HG03135 (cell line): ENCODE results near the gene HP1BP3.
"Not testable (repeated sequence)": the region's sequence is repeated elsewhere in the genome, so short reads cannot be mapped to it uniquely, and the experiment has no call there.

Experiments
- ATAC-seq: cut with Tn5 transposase; IDR thresholded peaks from one replicate; pipeline ENCODE4 v1.9.1; 2021; ENCODE audit warnings: mild to moderate bottlenecking, moderate library complexity; ENCODE audit not compliant: unreplicated experiment

The HP1BP3 gene

GRCh38 chr1:20728371-20729154 lies 58.5 kb downstream of the HP1BP3 start:
- ATAC-seq = no peak

GRCh38 chr1:20727746-20728316 lies 59.3 kb downstream of the HP1BP3 start:
- no peak for ATAC-seq

- ATAC-seq = no peak
Observed at GRCh38 chr1:20726932-20727745, 60.0 kb downstream of the HP1BP3 start.

GRCh38 chr1:20726118-20726911 lies 60.8 kb downstream of the HP1BP3 start:
- ATAC-seq = no peak

DNA sequence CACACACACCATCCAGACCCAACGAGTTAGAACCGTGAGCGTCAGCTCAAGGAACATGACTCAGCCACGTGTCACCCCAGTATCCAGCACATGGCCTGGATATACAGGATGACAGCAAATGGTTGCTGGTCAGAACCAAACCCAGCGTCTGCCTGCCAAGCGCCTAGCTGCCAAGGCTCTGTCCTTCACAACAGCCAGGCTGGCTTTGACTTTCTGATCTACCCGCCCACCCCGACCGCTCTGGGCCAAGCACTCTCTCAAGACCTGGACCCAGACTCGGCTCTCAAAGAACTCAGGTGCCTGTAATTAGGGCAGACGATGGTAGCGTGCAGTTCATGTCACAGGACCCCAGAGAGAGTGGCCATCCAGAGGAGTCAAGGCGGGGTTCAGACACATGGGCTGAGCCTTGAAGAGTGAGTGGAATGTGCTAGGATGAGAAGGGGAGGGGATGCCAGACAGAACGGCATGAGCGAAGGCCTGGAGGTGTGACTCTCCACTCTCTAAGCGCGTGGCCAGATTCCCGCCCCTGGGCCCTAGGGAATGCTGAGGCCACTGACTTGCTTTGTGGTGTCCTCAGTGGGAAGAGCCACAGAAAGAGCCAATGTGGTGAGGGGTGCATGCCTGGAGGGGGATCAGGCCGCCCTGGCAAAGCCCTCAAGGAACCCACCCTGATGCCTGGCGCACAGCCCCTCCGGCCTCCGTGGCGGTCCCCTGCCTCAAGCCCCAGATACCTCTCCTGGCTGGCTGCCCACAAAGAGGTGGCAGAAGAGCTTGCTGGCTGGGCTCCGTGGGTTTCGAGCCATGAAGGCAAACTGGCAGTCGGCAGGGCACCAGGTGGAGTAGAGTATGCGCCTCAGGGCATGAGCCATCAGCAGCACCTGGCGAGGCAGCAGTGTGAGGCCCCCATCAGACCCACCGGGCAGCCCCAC lies 61.7 kb downstream of the HP1BP3 start:
- ATAC-seq = no peak

DNA sequence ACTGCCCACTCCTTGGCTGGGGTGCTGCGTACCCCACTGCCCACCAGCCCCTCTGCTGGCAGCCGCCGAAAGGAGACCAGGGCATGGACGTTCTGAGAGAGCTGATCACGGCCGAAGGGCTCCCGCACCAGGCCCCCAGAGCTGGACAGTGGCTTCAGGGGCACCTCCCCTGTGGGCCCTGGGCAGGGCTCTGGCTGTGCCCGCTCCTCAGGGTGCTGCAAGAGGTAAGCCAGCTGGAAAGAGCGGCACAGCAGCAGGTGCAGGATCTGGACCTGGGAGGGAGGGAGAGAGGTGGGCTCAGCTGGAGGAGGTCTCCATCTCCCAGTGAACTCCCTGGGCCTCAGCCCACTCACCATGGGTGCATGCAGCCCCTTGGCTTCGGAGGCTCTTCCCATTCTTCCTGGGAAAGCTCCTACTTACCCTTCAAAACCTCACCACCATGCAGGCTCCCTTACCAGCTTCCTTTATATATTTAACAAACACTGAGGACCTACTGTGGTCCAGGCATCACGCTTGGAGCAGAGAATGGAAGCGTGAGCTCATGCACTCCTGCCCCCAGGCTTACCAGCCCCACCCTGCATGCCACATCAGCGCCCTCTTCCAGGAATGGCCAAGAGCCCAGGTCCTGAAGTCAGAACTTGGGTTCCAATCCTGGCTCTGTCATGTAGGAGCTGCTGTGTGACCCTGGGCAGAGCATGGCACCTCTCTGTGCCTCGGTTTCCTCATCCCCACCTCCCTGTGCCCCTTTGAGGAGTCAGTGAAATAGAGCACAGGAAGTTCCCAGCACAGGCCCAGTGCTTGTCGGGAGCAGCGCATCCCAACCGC lies 62.5 kb downstream of the HP1BP3 start:
- ATAC-seq = no peak

- no peak for ATAC-seq
Observed at GRCh38 chr1:20723537-20724363, 63.4 kb downstream of the HP1BP3 start.

- ATAC-seq = no peak
Observed at GRCh38 chr1:20723159-20723536, 64.0 kb downstream of the HP1BP3 start.

GRCh38 chr1:20721117-20722061 lies 65.7 kb downstream of the HP1BP3 start:
- ATAC-seq = no peak

- ATAC-seq = no peak
Observed at GRCh38 chr1:20720631-20721091, 66.4 kb downstream of the HP1BP3 start.

DNA sequence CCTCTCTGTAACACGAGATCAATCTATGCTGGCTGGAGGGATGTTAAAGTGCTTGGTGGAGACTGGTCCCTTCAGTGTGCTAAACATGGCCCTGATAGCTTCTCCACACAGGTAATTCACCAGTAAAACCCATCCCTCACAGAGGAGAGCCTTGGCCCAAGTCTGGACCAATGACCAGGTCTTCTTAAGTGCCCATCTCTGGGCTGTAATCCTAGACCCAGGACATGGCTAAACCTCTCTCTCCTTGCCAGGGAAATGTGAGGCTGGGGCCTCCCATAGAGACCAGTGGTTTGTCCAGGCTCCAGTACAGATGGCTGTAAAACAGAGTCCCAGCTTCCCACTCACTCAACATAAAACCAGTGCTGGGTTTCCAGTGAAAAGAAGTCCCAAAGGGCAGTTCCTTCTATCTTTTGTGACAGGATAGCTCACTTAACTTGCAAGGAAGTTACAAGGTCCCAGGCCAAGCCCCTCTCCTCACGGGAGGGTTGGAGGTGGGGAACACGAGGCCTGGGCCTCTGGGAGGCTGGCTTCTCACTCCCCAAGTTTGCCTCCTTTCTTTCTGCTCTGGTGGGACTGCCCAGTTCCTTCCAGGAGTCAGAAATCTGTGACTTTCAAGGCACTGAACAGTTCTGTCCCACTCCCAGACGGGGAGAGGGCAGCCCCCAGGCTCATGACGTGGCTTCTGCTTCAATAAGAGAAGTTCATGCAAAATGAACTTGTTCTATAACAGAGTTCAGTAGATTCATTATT lies 67.1 kb downstream of the HP1BP3 start:
- no peak for ATAC-seq

GRCh38 chr1:20719261-20719660 lies 67.8 kb downstream of the HP1BP3 start:
- no peak for ATAC-seq

GRCh38 chr1:20718343-20718882 lies 68.7 kb downstream of the HP1BP3 start:
- not testable (repeated sequence) for ATAC-seq

- no peak for ATAC-seq
Observed at GRCh38 chr1:20717452-20718342, 69.4 kb downstream of the HP1BP3 start, which contains the start of gene KIF17. Gene KIF17, minus strand, starts transcription at chr1:20718007. Its CDS starts 301 bp downstream, at chr1:20717706.

GRCh38 chr1:20716232-20716631 lies 70.9 kb downstream of the HP1BP3 start:
- ATAC-seq = no peak
